ENCODE data around the gene STAC3. TPM values are rescaled to one million over a fixed set of nuclear protein-coding genes. Genes with fewer than 3 reads are reported as not detected.
A peak's percentile ranks its signal among the peaks of the same experiment; 100 is the strongest.

The STAC3 gene
- total and polyA plus RNA-seq, 2 of the 13 experiments (the other 11 are each of a cell fraction or from before 2014, with no cell fraction given): 0.18 to 0.22 TPM

- TF ChIP-seq BCL3 (CRISPR knock-in tag; IDR thresholded peaks at IDR 0.05) (no peak), ZFP36L2 (CRISPR knock-in tag; IDR thresholded peaks at IDR 0.05) (no peak), ZHX1 (CRISPR knock-in tag; IDR thresholded peaks at IDR 0.05; ENCODE audit: low read depth) (no peak), HOXA5 (CRISPR knock-in tag; IDR thresholded peaks at IDR 0.05) (no peak), ZNF331 (CRISPR knock-in tag; IDR thresholded peaks at IDR 0.05) (no peak), ZFP90 (CRISPR knock-in tag; IDR thresholded peaks at IDR 0.05; ENCODE audit: borderline replicate concordance) (no peak), JUND (CRISPR knock-in tag; IDR thresholded peaks at IDR 0.05) (peak; percentile 82), KAT8 (CRISPR knock-in tag; IDR thresholded peaks at IDR 0.05) (peak; percentile 64), E2F1 (CRISPR knock-in tag; IDR thresholded peaks at IDR 0.05) (no peak), BRCA1 (CRISPR knock-in tag; IDR thresholded peaks at IDR 0.05) (no peak), KAT2B (IDR thresholded peaks at IDR 0.05; ENCODE audit: borderline replicate concordance, low read depth, low read length) (no peak), ZBTB21 (CRISPR knock-in tag; IDR thresholded peaks at IDR 0.05) (peak; percentile 94), ELF1 (CRISPR knock-in tag; IDR thresholded peaks at IDR 0.05) (peak; percentile 75), SMARCC2 (IDR thresholded peaks at IDR 0.05) (no peak), HDAC1 (CRISPR knock-in tag; IDR thresholded peaks at IDR 0.05) (no peak), ZNF530 (CRISPR knock-in tag; IDR thresholded peaks at IDR 0.05; ENCODE audit: low read depth) (no peak), ZNF121 (CRISPR knock-in tag; IDR thresholded peaks at IDR 0.05) (no peak), SP2 (CRISPR knock-in tag; IDR thresholded peaks at IDR 0.05) (no peak), ZFP36 (IDR thresholded peaks at IDR 0.05; ENCODE audit: borderline replicate concordance, low read depth, low read length, partially characterized antibody) (no peak), ZNF496 (CRISPR knock-in tag; IDR thresholded peaks at IDR 0.05; ENCODE audit: insufficient replicate concordance) (no peak), GMEB2 (CRISPR knock-in tag; IDR thresholded peaks at IDR 0.05; ENCODE audit: low read depth) (no peak), ZNF17 (CRISPR knock-in tag; IDR thresholded peaks at IDR 0.05) (no peak)
Observed at GRCh38 chr12:57280211-57281062, 29.4 kb upstream of the STAC3 start (continued).
